ENCODE results near the gene EXOC7.

- TF ChIP-seq CTCF (IDR thresholded peaks at IDR 0.05; ENCODE audit: insufficient read depth, low read depth, low read length): no peak
- TF ChIP-seq EZH2 (IDR thresholded peaks at IDR 0.05; ENCODE audit: insufficient read depth, low read length): peak; percentile 79
Observed at GRCh38 chr17:76076765-76077583, 26.6 kb downstream of the EXOC7 start.
